Activated T-cell treated with anti-CD3 and anti-CD28 coated beads, Interleukin-2, amount 50 U/mL, for 72 hours (primary cell): ENCODE measurements around the gene SLC25A43. TPM values are rescaled to one million over a fixed set of nuclear protein-coding genes. Genes with fewer than 3 reads are reported as not detected.
"Not testable (repeated sequence)": the region's sequence is repeated elsewhere in the genome, so short reads cannot be mapped to it uniquely, and the experiment has no call there.

Experiments used
- ATAC-seq, 2 donors: fragments of 150-1000 bp; cut with Tn5 transposase; replicated peaks in 1 of 2; 2 replicates each; pipeline ENCODE4 v1.10.0; 2021; ENCODE audit warnings: moderate library complexity in 2 of 2, mild to moderate bottlenecking in 1 of 2
- DNase-seq, 2 donors: peaks; one replicate each; pipeline ENCODE4 v3.0.0; 2021 to 2022; ENCODE audit warnings: mixed read lengths in 1 of 2
- H3K27ac Mint-ChIP-seq: one replicate; pipeline ENCODE4 v1.8.0; 2022; ENCODE audit warnings: mild to moderate bottlenecking, moderate library complexity, mixed read lengths
- H3K27me3 Mint-ChIP-seq: one replicate; pipeline ENCODE4 v1.8.0; 2022; ENCODE audit warnings: low read depth, mixed read lengths
- H3K36me3 Mint-ChIP-seq, 2 donors: one replicate each; pipeline ENCODE4 v1.8.0; 2022; ENCODE audit warnings: mixed read lengths in 2 of 2, mild to moderate bottlenecking in 1 of 2; ENCODE audit not compliant: insufficient read depth in 2 of 2
- H3K4me1 Mint-ChIP-seq: one replicate; pipeline ENCODE4 v1.8.0; 2022; ENCODE audit warnings: low read depth, mixed read lengths
- H3K4me3 Mint-ChIP-seq, 2 donors: one replicate each; pipeline ENCODE4 v1.8.0; 2022; ENCODE audit warnings: mild to moderate bottlenecking in 2 of 2, mixed read lengths in 2 of 2, moderate library complexity in 2 of 2
- H3K9me3 Mint-ChIP-seq, 2 donors: one replicate each; pipeline ENCODE4 v1.8.0; 2022; ENCODE audit warnings: mixed read lengths in 2 of 2
- total RNA-seq, 2 donors: library from RNA; stranded (reverse); gene quantifications; one replicate each; pipeline ENCODE4 v1.2.3, GENCODE V29; 2022

Gene SLC25A43
- total RNA-seq, result 1 to 10 TPM; 8.9 to 9.8 TPM

GRCh38 chrX:119398974-119399771 lies at the start of gene SLC25A43:
Gene SLC25A43, plus strand, starts transcription at chrX:119399336. Its CDS starts 68 bp downstream, at chrX:119399404.
- DNase-seq (peak; percentile 34 to 59), ATAC-seq (peak; percentile 92 to 96)
- Mint-ChIP-seq H3K27ac (peak within 1 kb of the TSS; percentile 89), H3K4me1 (peaks cover 13% of the 10 kb centered on the region), H3K9me3 (no peaks in the 10 kb centered on the region), H3K27me3 (no peaks in the 10 kb centered on the region), H3K4me3 (peak within 1 kb of the TSS; percentile 88 to 89), H3K36me3 (no peaks in the 10 kb centered on the region)

- DNase-seq (no peak), ATAC-seq (no peak)
- no peak overlapping the region for H3K4me3 Mint-ChIP-seq
- H3K9me3 Mint-ChIP-seq, result no peaks in the 10 kb centered on the region
- H3K27me3 Mint-ChIP-seq, result peaks cover 11% of the 10 kb centered on the region
- no peaks in the 10 kb centered on the region for H3K36me3 Mint-ChIP-seq
- no peaks in the 10 kb centered on the region for H3K4me1 Mint-ChIP-seq
- no peak overlapping the region for H3K27ac Mint-ChIP-seq
These were observed 39.3 kb upstream of the SLC25A43 start for GRCh38 chrX:119359618-119360382.

GRCh38 chrX:119361451-119361850 lies 37.7 kb upstream of the SLC25A43 start:
- H3K27ac Mint-ChIP-seq, H3K4me3 Mint-ChIP-seq, H3K4me1 Mint-ChIP-seq, H3K27me3 Mint-ChIP-seq, DNase-seq, H3K36me3 Mint-ChIP-seq, H3K9me3 Mint-ChIP-seq, ATAC-seq: not testable (repeated sequence)

GRCh38 chrX:119362074-119362473 lies 37.1 kb upstream of the SLC25A43 start:
- not testable (repeated sequence) for H3K36me3 Mint-ChIP-seq, H3K9me3 Mint-ChIP-seq, DNase-seq, H3K4me1 Mint-ChIP-seq, H3K27ac Mint-ChIP-seq, H3K4me3 Mint-ChIP-seq, ATAC-seq
- peaks cover 11% of the 10 kb centered on the region for H3K27me3 Mint-ChIP-seq

- no peak overlapping the region for H3K4me3 Mint-ChIP-seq
- ATAC-seq, result no peak
- H3K27ac Mint-ChIP-seq, result no peak overlapping the region
- no peak for DNase-seq
- H3K27me3 Mint-ChIP-seq, result peaks cover 12% of the 10 kb centered on the region
- peaks cover 0 to 1% of the 10 kb centered on the region in 2 donors for H3K36me3 Mint-ChIP-seq
- no peaks in the 10 kb centered on the region for H3K4me1 Mint-ChIP-seq
- H3K9me3 Mint-ChIP-seq, result no peaks in the 10 kb centered on the region
These were observed 35.7 kb upstream of the SLC25A43 start for GRCh38 chrX:119363391-119363790.

GRCh38 chrX:119371861-119372260 lies 27.3 kb upstream of the SLC25A43 start:
- not testable (repeated sequence) for H3K4me1 Mint-ChIP-seq, DNase-seq, H3K9me3 Mint-ChIP-seq, ATAC-seq, H3K27ac Mint-ChIP-seq, H3K36me3 Mint-ChIP-seq, H3K4me3 Mint-ChIP-seq
- peaks cover 35% of the 10 kb centered on the region for H3K27me3 Mint-ChIP-seq

GRCh38 chrX:119374736-119375135 lies 24.4 kb upstream of the SLC25A43 start:
- Mint-ChIP-seq H3K4me3 (no peak overlapping the region), H3K27ac (no peak overlapping the region), H3K36me3 (no peaks in the 10 kb centered on the region), H3K27me3 (peaks cover 31% of the 10 kb centered on the region), H3K9me3 (no peaks in the 10 kb centered on the region), H3K4me1 (no peaks in the 10 kb centered on the region)
- ATAC-seq, result no peak
- DNase-seq, result no peak

- ATAC-seq (no peak), DNase-seq (no peak)
- Mint-ChIP-seq H3K36me3 (no peaks in the 10 kb centered on the region), H3K4me1 (no peaks in the 10 kb centered on the region), H3K9me3 (no peaks in the 10 kb centered on the region), H3K27me3 (peaks cover 26% of the 10 kb centered on the region), H3K27ac (no peak overlapping the region), H3K4me3 (no peak overlapping the region)
These were observed 23.6 kb upstream of the SLC25A43 start for GRCh38 chrX:119375561-119375960.

GRCh38 chrX:119376312-119376711 lies 22.8 kb upstream of the SLC25A43 start:
- Mint-ChIP-seq H3K4me1 (no peaks in the 10 kb centered on the region), H3K27me3 (peaks cover 26% of the 10 kb centered on the region)
- no peak for ATAC-seq

GRCh38 chrX:119381349-119381944 lies 17.7 kb upstream of the SLC25A43 start:
- H3K27ac Mint-ChIP-seq, result no peak overlapping the region
- no peak overlapping the region for H3K4me3 Mint-ChIP-seq
- no peaks in the 10 kb centered on the region for H3K4me1 Mint-ChIP-seq
- H3K9me3 Mint-ChIP-seq, result no peaks in the 10 kb centered on the region
- peaks cover 3% of the 10 kb centered on the region for H3K27me3 Mint-ChIP-seq
- ATAC-seq, result no peak
- no peak for DNase-seq
- H3K36me3 Mint-ChIP-seq, result no peaks in the 10 kb centered on the region

More at GRCh38 chrX:119376312-119376711, 22.8 kb upstream of the SLC25A43 start:
- DNase-seq, result no peak
- Mint-ChIP-seq H3K9me3 (no peaks in the 10 kb centered on the region), H3K4me3 (no peak overlapping the region), H3K36me3 (no peaks in the 10 kb centered on the region), H3K27ac (no peak overlapping the region)

- Mint-ChIP-seq H3K27ac (no peak overlapping the region), H3K9me3 (no peaks in the 10 kb centered on the region), H3K4me1 (no peaks in the 10 kb centered on the region), H3K36me3 (no peaks in the 10 kb centered on the region), H3K27me3 (no peaks in the 10 kb centered on the region), H3K4me3 (no peak overlapping the region)
- DNase-seq (no peak), ATAC-seq (no peak)
These were observed 16.5 kb upstream of the SLC25A43 start for GRCh38 chrX:119382606-119383005.

- not testable (repeated sequence) for H3K36me3 Mint-ChIP-seq, ATAC-seq, H3K9me3 Mint-ChIP-seq, H3K27ac Mint-ChIP-seq, H3K27me3 Mint-ChIP-seq, H3K4me1 Mint-ChIP-seq, DNase-seq, H3K4me3 Mint-ChIP-seq
These were observed 12.5 kb upstream of the SLC25A43 start for GRCh38 chrX:119386685-119387084.

GRCh38 chrX:119387426-119387825 lies 11.7 kb upstream of the SLC25A43 start:
- H3K27me3 Mint-ChIP-seq, H3K36me3 Mint-ChIP-seq, H3K4me1 Mint-ChIP-seq, H3K4me3 Mint-ChIP-seq, H3K27ac Mint-ChIP-seq, H3K9me3 Mint-ChIP-seq, DNase-seq, ATAC-seq: not testable (repeated sequence)
